WTC11 (cell line): ENCODE data around the gene DACT3. TPM values are rescaled to one million over a fixed set of nuclear protein-coding genes. Genes with fewer than 3 reads are reported as not detected.

ENCODE experiments used
- ATAC-seq: fragments of 200-7000 bp; cut with Tn5 transposase; 2 replicates; pipeline ENCODE4 v1.10.0; 2021; ENCODE audit warnings: mild to moderate bottlenecking, moderate library complexity
- CTCF ChIA-PET: fragments of 300-600 bp; sonication (Branson Sonifier 250); formaldehyde crosslinking; loops from one replicate; lab custom pipeline; 2021; ENCODE audit warnings: antibody characterized with exemption; lab: Charles Lee
- POLR2A ChIA-PET: fragments of 350-600 bp; sonication (Branson Sonifier 250); formaldehyde crosslinking; loops from one replicate; lab custom pipeline; 2021; ENCODE audit warnings: antibody characterized with exemption; lab: Charles Lee
- DNase-seq: peaks from one replicate; pipeline ENCODE4 v3.0.0; 2021; ENCODE audit warnings: low spot score
- H3K27ac Mint-ChIP-seq: 2 replicates; pipeline ENCODE4 v1.8.0; 2021; ENCODE audit warnings: mixed read lengths
- H3K27me3 Mint-ChIP-seq: 2 replicates; pipeline ENCODE4 v1.8.0; 2021; ENCODE audit warnings: low read depth, mild to moderate bottlenecking, moderate library complexity, mixed read lengths
- H3K36me3 Mint-ChIP-seq: 2 replicates; pipeline ENCODE4 v1.8.0; 2021; ENCODE audit warnings: mixed read lengths
- H3K4me1 Mint-ChIP-seq: 2 replicates; pipeline ENCODE4 v1.8.0; 2022; ENCODE audit warnings: mixed read lengths
- H3K4me3 Mint-ChIP-seq: 2 replicates; pipeline ENCODE4 v1.8.0; 2021; ENCODE audit warnings: mild to moderate bottlenecking, moderate library complexity, mixed read lengths
- H3K9me3 Mint-ChIP-seq: 2 replicates; pipeline ENCODE4 v1.8.0; 2021; ENCODE audit warnings: mixed read lengths
- CBFB ChIP-seq: sonication (generic); formaldehyde crosslinking; IDR thresholded peaks from 2 replicates; pipeline ENCODE4 v1.8.1; 2022; ENCODE audit warnings: mild to moderate bottlenecking, low read depth, missing genetic modification reagents
- CREM ChIP-seq: sonication (generic); formaldehyde crosslinking; IDR thresholded peaks from 2 replicates; pipeline ENCODE4 v1.8.1; 2022; ENCODE audit warnings: mild to moderate bottlenecking, missing genetic modification reagents, moderate library complexity
- EMX1 ChIP-seq: fragments of 250-450 bp; sonication (Bioruptor Pico); IDR thresholded peaks from 2 replicates; pipeline ENCODE4 v1.8.0; 2021; ENCODE audit warnings: mild to moderate bottlenecking
- ESRRA ChIP-seq: sonication (generic); formaldehyde crosslinking; IDR thresholded peaks from 2 replicates; pipeline ENCODE4 v1.8.1; 2022; ENCODE audit warnings: mild to moderate bottlenecking, missing genetic modification reagents, borderline replicate concordance
- HMGA2 ChIP-seq: fragments of 250-450 bp; sonication (Bioruptor Pico); IDR thresholded peaks from 2 replicates; pipeline ENCODE4 v1.4.0; 2021; ENCODE audit warnings: mild to moderate bottlenecking, moderate library complexity
- NFATC4 ChIP-seq: fragments of 250-450 bp; sonication (Bioruptor Pico); IDR thresholded peaks from 2 replicates; pipeline ENCODE4 v1.9.0; 2021; ENCODE audit warnings: mild to moderate bottlenecking
- NFYB ChIP-seq: sonication (generic); formaldehyde crosslinking; conservative IDR thresholded peaks from 2 replicates; pipeline ENCODE4 v1.8.0; 2022; ENCODE audit warnings: low read depth, missing genetic modification reagents
- NR1H2 ChIP-seq: sonication (generic); formaldehyde crosslinking; IDR thresholded peaks from 2 replicates; pipeline ENCODE4 v1.9.0; 2021; ENCODE audit warnings: mild to moderate bottlenecking, moderate library complexity, missing genetic modification reagents
- NR3C1 ChIP-seq: sonication (generic); formaldehyde crosslinking; conservative IDR thresholded peaks from 2 replicates; pipeline ENCODE4 v1.8.1; 2023; ENCODE audit warnings: low read depth, mild to moderate bottlenecking, missing genetic modification reagents
- RELA ChIP-seq: sonication (generic); formaldehyde crosslinking; IDR thresholded peaks from 2 replicates; pipeline ENCODE4 v1.8.1; 2022; ENCODE audit warnings: missing genetic modification reagents, mild to moderate bottlenecking, borderline replicate concordance
- SMAD4 ChIP-seq: sonication (generic); formaldehyde crosslinking; IDR thresholded peaks from 2 replicates; pipeline ENCODE4 v1.8.0; 2022; ENCODE audit warnings: mild to moderate bottlenecking, missing genetic modification reagents
- SP1 ChIP-seq: sonication (generic); formaldehyde crosslinking; conservative IDR thresholded peaks from 2 replicates; pipeline ENCODE4 v1.8.1; 2022; ENCODE audit warnings: missing genetic modification reagents
- ZNF121 ChIP-seq: sonication (generic); formaldehyde crosslinking; IDR thresholded peaks from 2 replicates; pipeline ENCODE4 v1.8.0; 2023; ENCODE audit warnings: missing genetic modification reagents
- ZNF138 ChIP-seq: sonication (generic); formaldehyde crosslinking; conservative IDR thresholded peaks from 2 replicates; pipeline ENCODE4 v1.8.1; 2022; ENCODE audit warnings: mild to moderate bottlenecking, moderate library complexity, missing genetic modification reagents
- ZNF396 ChIP-seq: fragments of 250-450 bp; sonication (Bioruptor Pico); IDR thresholded peaks from 2 replicates; pipeline ENCODE4 v1.8.0; 2021; ENCODE audit warnings: mild to moderate bottlenecking, moderate library complexity, borderline replicate concordance
- ZNF416 ChIP-seq: fragments of 250-450 bp; sonication (Bioruptor Pico); IDR thresholded peaks from 2 replicates; pipeline ENCODE4 v1.9.0; 2021; ENCODE audit warnings: mild to moderate bottlenecking, inconsistent platforms
- ZNF423 ChIP-seq: fragments of 250-450 bp; sonication (Bioruptor Pico); IDR thresholded peaks from 2 replicates; pipeline ENCODE4 v2.1.2; 2022; ENCODE audit warnings: mild to moderate bottlenecking, moderate library complexity
- total RNA-seq: library from RNA; stranded (reverse); gene quantifications from 3 replicates; pipeline ENCODE4 v1.2.3, GENCODE V29; 2021
- TF ChIP-seq, protein P1 (sequence below): sonication (generic); formaldehyde crosslinking; IDR thresholded peaks from 2 replicates; pipeline ENCODE4 v1.8.0; 2023; ENCODE audit warnings: mild to moderate bottlenecking, missing genetic modification reagents
- TF ChIP-seq, protein P2 (sequence below): sonication (generic); formaldehyde crosslinking; IDR thresholded peaks from 2 replicates; pipeline ENCODE4 v1.8.1; 2022; ENCODE audit warnings: low read depth, missing genetic modification reagents, borderline replicate concordance
- TF ChIP-seq, protein P3 (sequence below): sonication (generic); formaldehyde crosslinking; IDR thresholded peaks from 2 replicates; pipeline ENCODE4 v1.8.0; 2022; ENCODE audit warnings: missing genetic modification reagents
- TF ChIP-seq, protein P4 (sequence below): fragments of 250-450 bp; sonication (Bioruptor Pico); IDR thresholded peaks from 2 replicates; pipeline ENCODE4 v1.8.0; 2021; ENCODE audit warnings: mild to moderate bottlenecking
- TF ChIP-seq, protein P5 (sequence below): sonication (generic); formaldehyde crosslinking; IDR thresholded peaks from 2 replicates; pipeline ENCODE4 v1.8.0; 2022; ENCODE audit warnings: mild to moderate bottlenecking, missing genetic modification reagents

DACT3 gene
- total RNA-seq, 1 experiment from 2014 or later: 1.9 TPM

GRCh38 chr19:46610851-46611770 lies 49.9 kb downstream of the DACT3 start:
- Mint-ChIP-seq H3K27me3 (no peaks in the 10 kb centered on the region; the same call in 1 of the 2 replicates), H3K4me3 (no peak overlapping the region), H3K9me3 (no peaks in the 10 kb centered on the region), H3K36me3 (peaks cover 31% of the 10 kb centered on the region), H3K4me1 (peaks cover 6% of the 10 kb centered on the region), H3K27ac (peak overlapping the region; percentile 71; the same call in 1 of the 2 replicates)
- TF ChIP-seq NR1H2: no peak
- no peak for TF ChIP-seq NFATC4 (CRISPR knock-in tag)
- TF ChIP-seq NFYB (CRISPR knock-in tag): no peak
- 0 out of 2 replicates have a peak, but pooled peaks have one; percentile 11 for TF ChIP-seq EMX1 (CRISPR knock-in tag)
- TF ChIP-seq, protein P1, sequence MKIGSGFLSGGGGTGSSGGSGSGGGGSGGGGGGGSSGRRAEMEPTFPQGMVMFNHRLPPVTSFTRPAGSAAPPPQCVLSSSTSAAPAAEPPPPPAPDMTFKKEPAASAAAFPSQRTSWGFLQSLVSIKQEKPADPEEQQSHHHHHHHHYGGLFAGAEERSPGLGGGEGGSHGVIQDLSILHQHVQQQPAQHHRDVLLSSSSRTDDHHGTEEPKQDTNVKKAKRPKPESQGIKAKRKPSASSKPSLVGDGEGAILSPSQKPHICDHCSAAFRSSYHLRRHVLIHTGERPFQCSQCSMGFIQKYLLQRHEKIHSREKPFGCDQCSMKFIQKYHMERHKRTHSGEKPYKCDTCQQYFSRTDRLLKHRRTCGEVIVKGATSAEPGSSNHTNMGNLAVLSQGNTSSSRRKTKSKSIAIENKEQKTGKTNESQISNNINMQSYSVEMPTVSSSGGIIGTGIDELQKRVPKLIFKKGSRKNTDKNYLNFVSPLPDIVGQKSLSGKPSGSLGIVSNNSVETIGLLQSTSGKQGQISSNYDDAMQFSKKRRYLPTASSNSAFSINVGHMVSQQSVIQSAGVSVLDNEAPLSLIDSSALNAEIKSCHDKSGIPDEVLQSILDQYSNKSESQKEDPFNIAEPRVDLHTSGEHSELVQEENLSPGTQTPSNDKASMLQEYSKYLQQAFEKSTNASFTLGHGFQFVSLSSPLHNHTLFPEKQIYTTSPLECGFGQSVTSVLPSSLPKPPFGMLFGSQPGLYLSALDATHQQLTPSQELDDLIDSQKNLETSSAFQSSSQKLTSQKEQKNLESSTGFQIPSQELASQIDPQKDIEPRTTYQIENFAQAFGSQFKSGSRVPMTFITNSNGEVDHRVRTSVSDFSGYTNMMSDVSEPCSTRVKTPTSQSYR (CRISPR knock-in tag): 0 out of 2 replicates have a peak, but pooled peaks have one; percentile 23
- peak; percentile 84 for TF ChIP-seq ZNF121 (CRISPR knock-in tag)
- ChIA-PET POLR2A (interaction anchor here (0.6 to 1.9 kb wide), 3 partner anchors 10 to 50 kb away, joined by 3 to 6 read pairs (median 4); partner anchors contain the start of genes CALM3 and DACT3), CTCF (interaction anchor here (0.6 to 13.2 kb wide), 9 partner anchors 9 to 115 kb away, joined by 3 to 484 read pairs (median 4); partner anchors contain the start of genes DACT3, PNMA8B and PTGIR)
- ATAC-seq: no peak
- peak; percentile 8 for DNase-seq

DNA sequence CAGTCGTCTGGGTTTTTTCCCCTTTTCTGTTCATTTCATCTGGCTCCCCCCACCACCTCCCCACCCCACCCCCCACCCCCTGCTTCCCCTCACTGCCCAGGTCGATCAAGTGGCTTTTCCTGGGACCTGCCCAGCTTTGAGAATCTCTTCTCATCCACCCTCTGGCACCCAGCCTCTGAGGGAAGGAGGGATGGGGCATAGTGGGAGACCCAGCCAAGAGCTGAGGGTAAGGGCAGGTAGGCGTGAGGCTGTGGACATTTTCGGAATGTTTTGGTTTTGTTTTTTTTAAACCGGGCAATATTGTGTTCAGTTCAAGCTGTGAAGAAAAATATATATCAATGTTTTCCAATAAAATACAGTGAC lies 50.6 kb downstream of the DACT3 start:
- H3K27ac Mint-ChIP-seq: no peak overlapping the region; the same call in 1 of the 2 replicates
- POLR2A ChIA-PET: interaction anchor here (0.9 to 1.9 kb wide), 2 partner anchors 10 to 51 kb away, joined by 4 to 6 read pairs; partner anchors contain the start of genes CALM3 and DACT3

More for the DNA sequence above, 50.6 kb downstream of the DACT3 start:
- Mint-ChIP-seq H3K4me3 (no peak overlapping the region), H3K36me3 (peaks cover 35% of the 10 kb centered on the region), H3K27me3 (no peaks in the 10 kb centered on the region; the same call in 1 of the 2 replicates), H3K9me3 (no peaks in the 10 kb centered on the region), H3K4me1 (peaks cover 6% of the 10 kb centered on the region)
- TF ChIP-seq SP1 (CRISPR knock-in tag): no peak
- no peak for TF ChIP-seq NFATC4 (CRISPR knock-in tag)
- TF ChIP-seq NFYB (CRISPR knock-in tag): no peak
- TF ChIP-seq ZNF396 (CRISPR knock-in tag): no peak
- TF ChIP-seq CBFB (CRISPR knock-in tag): no peak
- no peak for TF ChIP-seq RELA (CRISPR knock-in tag)
- TF ChIP-seq, protein P2, sequence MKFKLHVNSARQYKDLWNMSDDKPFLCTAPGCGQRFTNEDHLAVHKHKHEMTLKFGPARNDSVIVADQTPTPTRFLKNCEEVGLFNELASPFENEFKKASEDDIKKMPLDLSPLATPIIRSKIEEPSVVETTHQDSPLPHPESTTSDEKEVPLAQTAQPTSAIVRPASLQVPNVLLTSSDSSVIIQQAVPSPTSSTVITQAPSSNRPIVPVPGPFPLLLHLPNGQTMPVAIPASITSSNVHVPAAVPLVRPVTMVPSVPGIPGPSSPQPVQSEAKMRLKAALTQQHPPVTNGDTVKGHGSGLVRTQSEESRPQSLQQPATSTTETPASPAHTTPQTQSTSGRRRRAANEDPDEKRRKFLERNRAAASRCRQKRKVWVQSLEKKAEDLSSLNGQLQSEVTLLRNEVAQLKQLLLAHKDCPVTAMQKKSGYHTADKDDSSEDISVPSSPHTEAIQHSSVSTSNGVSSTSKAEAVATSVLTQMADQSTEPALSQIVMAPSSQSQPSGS (CRISPR knock-in tag): no peak
- TF ChIP-seq ESRRA (CRISPR knock-in tag): no peak
- TF ChIP-seq CREM (CRISPR knock-in tag): no peak
- TF ChIP-seq, protein P3, sequence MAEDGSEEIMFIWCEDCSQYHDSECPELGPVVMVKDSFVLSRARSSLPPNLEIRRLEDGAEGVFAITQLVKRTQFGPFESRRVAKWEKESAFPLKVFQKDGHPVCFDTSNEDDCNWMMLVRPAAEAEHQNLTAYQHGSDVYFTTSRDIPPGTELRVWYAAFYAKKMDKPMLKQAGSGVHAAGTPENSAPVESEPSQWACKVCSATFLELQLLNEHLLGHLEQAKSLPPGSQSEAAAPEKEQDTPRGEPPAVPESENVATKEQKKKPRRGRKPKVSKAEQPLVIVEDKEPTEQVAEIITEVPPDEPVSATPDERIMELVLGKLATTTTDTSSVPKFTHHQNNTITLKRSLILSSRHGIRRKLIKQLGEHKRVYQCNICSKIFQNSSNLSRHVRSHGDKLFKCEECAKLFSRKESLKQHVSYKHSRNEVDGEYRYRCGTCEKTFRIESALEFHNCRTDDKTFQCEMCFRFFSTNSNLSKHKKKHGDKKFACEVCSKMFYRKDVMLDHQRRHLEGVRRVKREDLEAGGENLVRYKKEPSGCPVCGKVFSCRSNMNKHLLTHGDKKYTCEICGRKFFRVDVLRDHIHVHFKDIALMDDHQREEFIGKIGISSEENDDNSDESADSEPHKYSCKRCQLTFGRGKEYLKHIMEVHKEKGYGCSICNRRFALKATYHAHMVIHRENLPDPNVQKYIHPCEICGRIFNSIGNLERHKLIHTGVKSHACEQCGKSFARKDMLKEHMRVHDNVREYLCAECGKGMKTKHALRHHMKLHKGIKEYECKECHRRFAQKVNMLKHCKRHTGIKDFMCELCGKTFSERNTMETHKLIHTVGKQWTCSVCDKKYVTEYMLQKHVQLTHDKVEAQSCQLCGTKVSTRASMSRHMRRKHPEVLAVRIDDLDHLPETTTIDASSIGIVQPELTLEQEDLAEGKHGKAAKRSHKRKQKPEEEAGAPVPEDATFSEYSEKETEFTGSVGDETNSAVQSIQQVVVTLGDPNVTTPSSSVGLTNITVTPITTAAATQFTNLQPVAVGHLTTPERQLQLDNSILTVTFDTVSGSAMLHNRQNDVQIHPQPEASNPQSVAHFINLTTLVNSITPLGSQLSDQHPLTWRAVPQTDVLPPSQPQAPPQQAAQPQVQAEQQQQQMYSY (CRISPR knock-in tag): no peak
- TF ChIP-seq, protein P4, sequence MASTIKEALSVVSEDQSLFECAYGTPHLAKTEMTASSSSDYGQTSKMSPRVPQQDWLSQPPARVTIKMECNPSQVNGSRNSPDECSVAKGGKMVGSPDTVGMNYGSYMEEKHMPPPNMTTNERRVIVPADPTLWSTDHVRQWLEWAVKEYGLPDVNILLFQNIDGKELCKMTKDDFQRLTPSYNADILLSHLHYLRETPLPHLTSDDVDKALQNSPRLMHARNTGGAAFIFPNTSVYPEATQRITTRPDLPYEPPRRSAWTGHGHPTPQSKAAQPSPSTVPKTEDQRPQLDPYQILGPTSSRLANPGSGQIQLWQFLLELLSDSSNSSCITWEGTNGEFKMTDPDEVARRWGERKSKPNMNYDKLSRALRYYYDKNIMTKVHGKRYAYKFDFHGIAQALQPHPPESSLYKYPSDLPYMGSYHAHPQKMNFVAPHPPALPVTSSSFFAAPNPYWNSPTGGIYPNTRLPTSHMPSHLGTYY (CRISPR knock-in tag): no peak
- TF ChIP-seq, protein P5, sequence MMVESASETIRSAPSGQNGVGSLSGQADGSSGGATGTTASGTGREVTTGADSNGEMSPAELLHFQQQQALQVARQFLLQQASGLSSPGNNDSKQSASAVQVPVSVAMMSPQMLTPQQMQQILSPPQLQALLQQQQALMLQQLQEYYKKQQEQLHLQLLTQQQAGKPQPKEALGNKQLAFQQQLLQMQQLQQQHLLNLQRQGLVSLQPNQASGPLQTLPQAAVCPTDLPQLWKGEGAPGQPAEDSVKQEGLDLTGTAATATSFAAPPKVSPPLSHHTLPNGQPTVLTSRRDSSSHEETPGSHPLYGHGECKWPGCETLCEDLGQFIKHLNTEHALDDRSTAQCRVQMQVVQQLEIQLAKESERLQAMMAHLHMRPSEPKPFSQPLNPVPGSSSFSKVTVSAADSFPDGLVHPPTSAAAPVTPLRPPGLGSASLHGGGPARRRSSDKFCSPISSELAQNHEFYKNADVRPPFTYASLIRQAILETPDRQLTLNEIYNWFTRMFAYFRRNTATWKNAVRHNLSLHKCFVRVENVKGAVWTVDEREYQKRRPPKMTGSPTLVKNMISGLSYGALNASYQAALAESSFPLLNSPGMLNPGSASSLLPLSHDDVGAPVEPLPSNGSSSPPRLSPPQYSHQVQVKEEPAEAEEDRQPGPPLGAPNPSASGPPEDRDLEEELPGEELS (CRISPR knock-in tag): no peak
- TF ChIP-seq ZNF138 (CRISPR knock-in tag): no peak
- no peak for TF ChIP-seq HMGA2
- no peak for TF ChIP-seq NR3C1 (CRISPR knock-in tag)
- no peak for TF ChIP-seq ZNF416
- no peak for TF ChIP-seq ZNF423 (CRISPR knock-in tag)
- no peak for TF ChIP-seq SMAD4 (CRISPR knock-in tag)
- DNase-seq (no peak), ATAC-seq (no peak)
- CTCF ChIA-PET: interaction anchor here (0.6 to 13.2 kb wide), 4 partner anchors 10 to 90 kb away, joined by 4 to 484 read pairs (median 11); partner anchors contain the start of gene DACT3
